Upper lobe of right lung (tissue), 1 donor: ENCODE data around the gene A2ML1. TPM values are rescaled to one million over a fixed set of nuclear protein-coding genes. Genes with fewer than 3 reads are reported as not detected.

ENCODE experiments used
- ATAC-seq: fragments of 200-7000 bp; cut with Tn5 transposase; one replicate; pipeline ENCODE4 v1.9.1; 2020; ENCODE audit warnings: mild to moderate bottlenecking, moderate library complexity
- DNase-seq: peaks from one replicate; pipeline ENCODE4 v3.0.0-alpha.2; 2020
- H3K27ac ChIP-seq: fragments of 200-600 bp; one replicate; pipeline ENCODE4 v1.8.0; 2022
- H3K27me3 ChIP-seq: fragments of 200-600 bp; one replicate; pipeline ENCODE4 v1.8.0; 2022; ENCODE audit warnings: mild to moderate bottlenecking
- H3K36me3 ChIP-seq: fragments of 200-600 bp; one replicate; pipeline ENCODE4 v1.8.0; 2022
- H3K4me1 ChIP-seq: fragments of 200-600 bp; one replicate; pipeline ENCODE4 v1.8.0; 2022
- H3K4me3 ChIP-seq: fragments of 200-600 bp; one replicate; pipeline ENCODE4 v1.8.0; 2022; ENCODE audit warnings: mild to moderate bottlenecking
- H3K9me3 ChIP-seq: fragments of 200-600 bp; one replicate; pipeline ENCODE4 v1.8.0; 2022
- CTCF ChIP-seq: fragments of 200-600 bp; IDR thresholded peaks from one replicate; pipeline ENCODE4 v1.8.0; 2022; ENCODE audit warnings: antibody characterized with exemption
- intact Hi-C: fragments of 100-400 bp; cut with DNase I; formaldehyde crosslinking; loops from one replicate; pipeline ENCODE4 v1.11.0; 2022
- total RNA-seq: library from RNA; stranded (reverse); fragmentation: NEBNext Ultra II Directional; extraction: Animal tissue kit (Norgen Biotek cat#: 25700); gene quantifications from one replicate; pipeline ENCODE4 v1.2.1, GENCODE V29; 2021
- donor health status: DM: no; HTN: yes; CAD: no; lungs with severe emphysema.

A2ML1 gene
- total RNA-seq, 1 donor from 2014 or later, result not detected

- ATAC-seq (no peak), DNase-seq (no peak)
- Histone ChIP-seq H3K9me3 (no peaks in the 10 kb centered on the region), H3K36me3 (no peaks in the 10 kb centered on the region), H3K4me3 (no peak overlapping the region), H3K27me3 (no peaks in the 10 kb centered on the region), H3K27ac (no peak overlapping the region), H3K4me1 (no peaks in the 10 kb centered on the region)
- TF ChIP-seq CTCF, result no peak
- intact Hi-C loops, result no loop called here
Measured at GRCh38 chr12:8841778-8842177, 19.4 kb downstream of the A2ML1 start.

GRCh38 chr12:8844665-8845064 is 22.2 kb downstream of the A2ML1 start:
- H3K9me3 ChIP-seq, result no peaks in the 10 kb centered on the region
- no peak for TF ChIP-seq CTCF
- no peaks in the 10 kb centered on the region for H3K27me3 ChIP-seq
- DNase-seq (no peak), ATAC-seq (peak; percentile 60)
- no peak overlapping the region for H3K27ac ChIP-seq
- intact Hi-C loops, result no loop called here
- no peak overlapping the region for H3K4me3 ChIP-seq
- no peaks in the 10 kb centered on the region for H3K4me1 ChIP-seq
- no peaks in the 10 kb centered on the region for H3K36me3 ChIP-seq

- no peak for ATAC-seq
- H3K4me3 ChIP-seq, result no peak overlapping the region
- no peak for TF ChIP-seq CTCF
- H3K27ac ChIP-seq, result no peak overlapping the region
- intact Hi-C loops, result no loop called here
- H3K36me3 ChIP-seq, result no peaks in the 10 kb centered on the region
- H3K27me3 ChIP-seq, result no peaks in the 10 kb centered on the region
- no peaks in the 10 kb centered on the region for H3K9me3 ChIP-seq
- DNase-seq, result no peak
- H3K4me1 ChIP-seq, result no peaks in the 10 kb centered on the region
Measured at GRCh38 chr12:8846305-8846704, 23.9 kb downstream of the A2ML1 start.

- H3K4me1 ChIP-seq, result no peaks in the 10 kb centered on the region
- H3K27ac ChIP-seq, result no peak overlapping the region
- no peak for TF ChIP-seq CTCF
- H3K36me3 ChIP-seq, result no peaks in the 10 kb centered on the region
- DNase-seq (no peak), ATAC-seq (no peak)
- H3K4me3 ChIP-seq, result no peak overlapping the region
- intact Hi-C loops, result no loop called here
- no peaks in the 10 kb centered on the region for H3K9me3 ChIP-seq
- no peaks in the 10 kb centered on the region for H3K27me3 ChIP-seq
Measured at GRCh38 chr12:8847435-8847834, 25.0 kb downstream of the A2ML1 start.

GRCh38 chr12:8849876-8850275 is 27.5 kb downstream of the A2ML1 start:
- no peak for DNase-seq
- Histone ChIP-seq H3K9me3 (no peaks in the 10 kb centered on the region), H3K36me3 (no peaks in the 10 kb centered on the region), H3K27ac (no peak overlapping the region), H3K4me3 (no peak overlapping the region), H3K4me1 (no peaks in the 10 kb centered on the region), H3K27me3 (no peaks in the 10 kb centered on the region)
- peak; percentile 50 for ATAC-seq
- intact Hi-C loops, result no loop called here
- TF ChIP-seq CTCF, result no peak

- H3K9me3 ChIP-seq, result no peaks in the 10 kb centered on the region
- intact Hi-C loops, result no loop called here
- no peaks in the 10 kb centered on the region for H3K27me3 ChIP-seq
- no peaks in the 10 kb centered on the region for H3K4me1 ChIP-seq
- H3K27ac ChIP-seq, result no peak overlapping the region
- no peaks in the 10 kb centered on the region for H3K36me3 ChIP-seq
- H3K4me3 ChIP-seq, result no peak overlapping the region
- ATAC-seq (peak; percentile 36), DNase-seq (no peak)
- TF ChIP-seq CTCF, result no peak
Measured at GRCh38 chr12:8852119-8852518, 29.7 kb downstream of the A2ML1 start.
